H9 (cell line): ENCODE data around the gene L1TD1. TPM values are rescaled to one million over a fixed set of nuclear protein-coding genes. Genes with fewer than 3 reads are reported as not detected.

ENCODE experiments used
- DNase-seq: peaks from one replicate; pipeline ENCODE4 v3.0.0-alpha.2; 2017
- H2AFZ ChIP-seq: one replicate; pipeline ENCODE4 v1.6.1; 2013; ENCODE audit warnings: mild to moderate bottlenecking, low read length, control low read depth, moderate library complexity
- H2AK5ac ChIP-seq: 2 replicates; pipeline ENCODE4 v1.6.1; 2013; ENCODE audit warnings: low read length, control low read depth, mixed read lengths; ENCODE audit not compliant: insufficient read length
- H2BK120ac ChIP-seq: one replicate; pipeline ENCODE4 v1.6.1; 2013; ENCODE audit warnings: low read depth, mild to moderate bottlenecking, low read length, control low read depth, inconsistent platforms; ENCODE audit not compliant: poor library complexity, severe bottlenecking
- H2BK12ac ChIP-seq: 2 replicates; pipeline ENCODE4 v1.6.1; 2013; ENCODE audit warnings: low read length, control low read depth, mixed read lengths, low read depth; ENCODE audit not compliant: insufficient read length
- H2BK15ac ChIP-seq: 2 replicates; pipeline ENCODE4 v1.6.1; 2013; ENCODE audit warnings: low read depth, low read length, control low read depth
- H2BK20ac ChIP-seq: one replicate; pipeline ENCODE4 v1.6.1; 2013; ENCODE audit warnings: low read depth, mild to moderate bottlenecking, low read length, control low read depth, inconsistent platforms; ENCODE audit not compliant: poor library complexity, severe bottlenecking
- H2BK5ac ChIP-seq: 2 replicates; pipeline ENCODE4 v1.6.1; 2013; ENCODE audit warnings: low read length, control low read depth, mixed read lengths; ENCODE audit not compliant: insufficient read length
- H3K14ac ChIP-seq: 2 replicates; pipeline ENCODE4 v1.6.1; 2013; ENCODE audit warnings: low read length, control low read depth; ENCODE audit not compliant: insufficient read depth
- H3K18ac ChIP-seq: 2 replicates; pipeline ENCODE4 v1.6.1; 2013; ENCODE audit warnings: low read depth, mild to moderate bottlenecking, mixed read lengths, low read length, control low read depth; ENCODE audit not compliant: insufficient read length
- H3K23ac ChIP-seq: 2 replicates; pipeline ENCODE4 v1.6.1; 2013; ENCODE audit warnings: low read length, control low read depth, mixed read lengths, low read depth; ENCODE audit not compliant: insufficient read length
- H3K23me2 ChIP-seq: 2 replicates; pipeline ENCODE4 v1.6.1; 2013; ENCODE audit warnings: low read depth, mild to moderate bottlenecking, mixed read lengths, low read length, control low read depth; ENCODE audit not compliant: insufficient read length, poor library complexity, severe bottlenecking
- H3K27ac ChIP-seq: 2 replicates; pipeline ENCODE4 v1.5.1; 2013; ENCODE audit warnings: low read length, control low read depth, mixed read lengths, low read depth; ENCODE audit not compliant: insufficient read length
- H3K27me3 ChIP-seq: 2 replicates; pipeline ENCODE4 v1.6.1; 2013; ENCODE audit warnings: low read length, control low read depth, inconsistent platforms; ENCODE audit not compliant: insufficient read depth
- H3K4ac ChIP-seq: 2 replicates; pipeline ENCODE4 v1.6.1; 2013; ENCODE audit warnings: low read depth, mild to moderate bottlenecking, control low read depth, inconsistent platforms, low read length, moderate library complexity
- H3K4me1 ChIP-seq: 2 replicates; pipeline ENCODE4 v1.6.1; 2013; ENCODE audit warnings: low read length, control low read depth, inconsistent platforms; ENCODE audit not compliant: insufficient read depth
- H3K4me2 ChIP-seq: 2 replicates; pipeline ENCODE4 v1.6.1; 2013; ENCODE audit warnings: low read length, control low read depth, mixed read lengths; ENCODE audit not compliant: insufficient read length, insufficient read depth
- H3K56ac ChIP-seq: 2 replicates; pipeline ENCODE4 v1.6.1; 2013; ENCODE audit warnings: low read depth, mild to moderate bottlenecking, mixed read lengths, low read length, control low read depth; ENCODE audit not compliant: insufficient read length
- H3K79me1 ChIP-seq: 2 replicates; pipeline ENCODE4 v1.6.1; 2013; ENCODE audit warnings: low read depth, mild to moderate bottlenecking, moderate library complexity, low read length, control low read depth, inconsistent platforms; ENCODE audit not compliant: insufficient read depth, poor library complexity, severe bottlenecking
- H3K79me2 ChIP-seq: 2 replicates; pipeline ENCODE4 v1.6.1; 2013; ENCODE audit warnings: low read length, control low read depth, inconsistent platforms; ENCODE audit not compliant: insufficient read depth
- H3K9ac ChIP-seq: 2 replicates; pipeline ENCODE4 v1.6.1; 2013; ENCODE audit warnings: low read length, control low read depth, mixed read lengths; ENCODE audit not compliant: insufficient read length; ENCODE audit errors: extremely low read depth
- H3K9me3 ChIP-seq: one replicate; pipeline ENCODE4 v1.6.1; 2013; ENCODE audit warnings: low read depth, low read length, inconsistent platforms; ENCODE audit not compliant: control insufficient read depth
- H3T11ph ChIP-seq: one replicate; pipeline ENCODE4 v1.6.1; 2013; ENCODE audit warnings: mild to moderate bottlenecking, low read length, control low read depth, inconsistent platforms
- H4K20me1 ChIP-seq: one replicate; pipeline ENCODE4 v1.6.1; 2013; ENCODE audit not compliant: control insufficient read depth, insufficient read length, insufficient read depth
- H4K5ac ChIP-seq: 2 replicates; pipeline ENCODE4 v1.6.1; 2013; ENCODE audit warnings: low read depth, mild to moderate bottlenecking, mixed read lengths, low read length, control low read depth; ENCODE audit not compliant: insufficient read length
- H4K8ac ChIP-seq: replicated peaks from 2 replicates; pipeline ENCODE4 v1.6.1; 2013; ENCODE audit warnings: low read length, control low read depth, mixed read lengths, low read depth; ENCODE audit not compliant: insufficient read length
- H4K91ac ChIP-seq: 2 replicates; pipeline ENCODE4 v1.6.1; 2013; ENCODE audit warnings: low read depth, mild to moderate bottlenecking, moderate library complexity, mixed read lengths, low read length, control low read depth; ENCODE audit not compliant: insufficient read length
- H3K27ac Mint-ChIP-seq, 3 experiments: 2 replicates in 2 of 3; 3 replicates in 1 of 3; pipeline ENCODE4 v1.8.0; 2020 to 2021; ENCODE audit warnings: mixed read lengths in 3 of 3, mild to moderate bottlenecking in 1 of 3, moderate library complexity in 1 of 3
- H3K27me3 Mint-ChIP-seq: 2 replicates; pipeline ENCODE4 v1.8.0; 2021; ENCODE audit warnings: low read depth, mild to moderate bottlenecking, moderate library complexity, mixed read lengths
- H3K36me3 Mint-ChIP-seq, 3 experiments: 2 replicates in 2 of 3; 3 replicates in 1 of 3; pipeline ENCODE4 v1.8.0; 2020 to 2021; ENCODE audit warnings: low read depth in 3 of 3, mixed read lengths in 3 of 3; ENCODE audit not compliant: insufficient read depth in 1 of 3
- H3K4me1 Mint-ChIP-seq, 2 experiments: 2 replicates each; pipeline ENCODE4 v1.8.0; 2020; ENCODE audit warnings: mixed read lengths in 2 of 2
- H3K4me3 Mint-ChIP-seq, 2 experiments: 2 replicates in 1 of 2; 3 replicates in 1 of 2; pipeline ENCODE4 v1.8.0; 2020 to 2021; ENCODE audit warnings: mild to moderate bottlenecking in 2 of 2, mixed read lengths in 2 of 2, moderate library complexity in 1 of 2
- H3K9me3 Mint-ChIP-seq, 2 experiments: 2 replicates in 1 of 2; 3 replicates in 1 of 2; pipeline ENCODE4 v1.8.0; 2020; ENCODE audit warnings: mild to moderate bottlenecking in 2 of 2, mixed read lengths in 2 of 2, moderate library complexity in 1 of 2
- WGBS: extraction: QIAGEN DNeasy Blood & Tissue Kit; methylation state at CpG from one replicate; pipeline ENCODE4 v1.1.7; 2013; ENCODE audit warnings: missing lambda C conversion rate, low lambda C conversion rate, mixed read lengths; ENCODE audit not compliant: insufficient read length; ENCODE audit errors: extremely low coverage; 5-methylcytosine and 5-hydroxymethylcytosine counted together
- total RNA-seq: library from RNA; stranded (reverse); gene quantifications from 2 replicates; pipeline ENCODE4 v1.2.1, GENCODE V29; 2021
- TF ChIP-seq, protein P1 (sequence below): fragments of 200-600 bp; sonication (generic); conservative IDR thresholded peaks from 3 replicates; pipeline ENCODE4 v1.8.0; 2021; ENCODE audit warnings: antibody characterized with exemption, mild to moderate bottlenecking

L1TD1 gene
- total RNA-seq, 1 experiment from 2014 or later: 422 TPM

DNA sequence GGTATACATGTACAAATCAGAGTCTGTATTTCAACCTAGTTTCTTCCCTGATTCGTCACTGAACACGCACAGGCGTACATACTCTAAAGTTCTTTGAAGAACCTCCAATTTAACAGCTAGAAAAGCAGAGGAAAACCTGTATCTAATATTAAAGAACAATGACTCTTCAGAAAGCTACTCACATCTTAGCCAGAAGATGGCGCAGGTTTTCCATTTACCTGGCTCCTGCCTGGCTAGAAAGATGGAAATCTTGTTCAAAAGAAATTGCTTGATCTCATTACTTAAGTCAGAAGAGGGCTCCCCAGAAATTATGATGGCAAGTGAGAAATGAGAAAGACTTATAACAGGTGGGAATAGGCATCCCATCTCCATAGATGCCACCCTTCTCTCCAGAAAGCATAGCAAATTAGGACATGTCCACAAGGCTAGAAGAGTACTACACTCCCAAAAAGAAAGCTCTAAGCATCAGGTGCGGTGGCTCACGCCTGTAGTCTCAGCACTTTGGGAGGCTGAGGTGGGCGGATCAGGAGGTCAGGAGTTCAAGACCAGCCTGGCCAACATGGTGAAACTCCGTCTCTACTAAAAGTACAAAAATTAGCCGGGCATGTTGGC is 19.0 kb upstream of the L1TD1 start:
- H3K23me2 ChIP-seq: no peaks in the 10 kb centered on the region
- no peaks in the 10 kb centered on the region for H3K36me3 Mint-ChIP-seq
- H3K27me3 Mint-ChIP-seq: no peaks in the 10 kb centered on the region
- peak; percentile 49 for DNase-seq
- H3K27me3 ChIP-seq: no peaks in the 10 kb centered on the region
- no peak overlapping the region for H4K5ac ChIP-seq
- H3K4ac ChIP-seq: no peak overlapping the region
- no peak overlapping the region for H2AK5ac ChIP-seq
- no peak overlapping the region for H3K4me2 ChIP-seq
- no peak overlapping the region for H3K27ac ChIP-seq
- no peak overlapping the region for H2BK20ac ChIP-seq
- H3K4me3 Mint-ChIP-seq: peak overlapping the region in 1 of 2 experiments; percentile 9; a peak in 1 of 5 replicates
- no peak overlapping the region for H3K9ac ChIP-seq
- H3K79me1 ChIP-seq: no peaks in the 10 kb centered on the region
- no peak overlapping the region for H2AFZ ChIP-seq
- peak overlapping the region; percentile 3 to 90 (median 3); a peak in 2 of 7 replicates for H3K27ac Mint-ChIP-seq
- H3K9me3 Mint-ChIP-seq: no peaks in the 10 kb centered on the region
- no peak overlapping the region for H3K56ac ChIP-seq
- WGBS: no CpG with 5 or more reads among the region's 9 CpGs
- TF ChIP-seq, protein P1, sequence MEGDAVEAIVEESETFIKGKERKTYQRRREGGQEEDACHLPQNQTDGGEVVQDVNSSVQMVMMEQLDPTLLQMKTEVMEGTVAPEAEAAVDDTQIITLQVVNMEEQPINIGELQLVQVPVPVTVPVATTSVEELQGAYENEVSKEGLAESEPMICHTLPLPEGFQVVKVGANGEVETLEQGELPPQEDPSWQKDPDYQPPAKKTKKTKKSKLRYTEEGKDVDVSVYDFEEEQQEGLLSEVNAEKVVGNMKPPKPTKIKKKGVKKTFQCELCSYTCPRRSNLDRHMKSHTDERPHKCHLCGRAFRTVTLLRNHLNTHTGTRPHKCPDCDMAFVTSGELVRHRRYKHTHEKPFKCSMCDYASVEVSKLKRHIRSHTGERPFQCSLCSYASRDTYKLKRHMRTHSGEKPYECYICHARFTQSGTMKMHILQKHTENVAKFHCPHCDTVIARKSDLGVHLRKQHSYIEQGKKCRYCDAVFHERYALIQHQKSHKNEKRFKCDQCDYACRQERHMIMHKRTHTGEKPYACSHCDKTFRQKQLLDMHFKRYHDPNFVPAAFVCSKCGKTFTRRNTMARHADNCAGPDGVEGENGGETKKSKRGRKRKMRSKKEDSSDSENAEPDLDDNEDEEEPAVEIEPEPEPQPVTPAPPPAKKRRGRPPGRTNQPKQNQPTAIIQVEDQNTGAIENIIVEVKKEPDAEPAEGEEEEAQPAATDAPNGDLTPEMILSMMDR: peak; percentile 93
- no peak overlapping the region for H2BK120ac ChIP-seq
- no peak overlapping the region for H2BK5ac ChIP-seq
- H2BK12ac ChIP-seq: no peak overlapping the region
- H3T11ph ChIP-seq: no peak overlapping the region
- no peaks in the 10 kb centered on the region for H4K20me1 ChIP-seq
- peaks cover 14% of the 10 kb centered on the region; the same call in 1 of the 2 replicates for H3K4me1 ChIP-seq
- H3K18ac ChIP-seq: no peak overlapping the region
- H4K91ac ChIP-seq: no peak overlapping the region
- no peaks in the 10 kb centered on the region for H3K9me3 ChIP-seq
- no peak overlapping the region for H3K14ac ChIP-seq
- H3K23ac ChIP-seq: no peak overlapping the region
- peaks cover 57 to 65% of the 10 kb centered on the region in 2 experiments for H3K4me1 Mint-ChIP-seq
- no peak overlapping the region for H2BK15ac ChIP-seq
- no peak overlapping the region for H4K8ac ChIP-seq
- H3K79me2 ChIP-seq: no peaks in the 10 kb centered on the region
